Measurements from ENCODE around the gene ZNF181. TPM values are rescaled to one million over a fixed set of nuclear protein-coding genes. Genes with fewer than 3 reads are reported as not detected.

ZNF181 gene
- total RNA-seq, 1 experiment from 2014 or later: 8.2 TPM

GRCh38 chr19:34767951-34768350 is 33.9 kb downstream of the ZNF181 start:
- Mint-ChIP-seq H3K4me3 (no peak overlapping the region), H3K36me3 (ENCODE audit: insufficient read depth in 1 of 3, low read depth in 3 of 3) (peaks cover 44 to 58% (median 47%) of the 10 kb centered on the region in 3 experiments), H3K9me3 (peaks cover 22 to 32% of the 10 kb centered on the region in 2 experiments), H3K27me3 (ENCODE audit: low read depth) (peaks cover 10% of the 10 kb centered on the region), H3K27ac (no peak overlapping the region), H3K4me1 (peaks cover 8 to 11% of the 10 kb centered on the region in 2 experiments)
- H3K23me2 ChIP-seq (ENCODE audit: insufficient read length, low read depth, low read length, poor library complexity, severe bottlenecking): peaks cover 5% of the 10 kb centered on the region
- no peak overlapping the region for H3T11ph ChIP-seq (ENCODE audit: low read length)
- TF ChIP-seq CTCF (conservative IDR thresholded peaks at IDR 0.05): no peak
- H4K91ac ChIP-seq (ENCODE audit: insufficient read length, low read depth, low read length): no peak overlapping the region
- H3K56ac ChIP-seq (ENCODE audit: insufficient read length, low read depth, low read length): no peak overlapping the region
- no peaks in the 10 kb centered on the region for H3K27me3 ChIP-seq (ENCODE audit: insufficient read depth, low read length)
- no peak overlapping the region for H3K27ac ChIP-seq (ENCODE audit: insufficient read length, low read depth, low read length)
- H2AK5ac ChIP-seq (ENCODE audit: insufficient read length, low read length): no peak overlapping the region
- no peak overlapping the region for H3K9ac ChIP-seq (ENCODE audit: extremely low read depth, insufficient read length, low read length)
- H3K79me2 ChIP-seq (ENCODE audit: insufficient read depth, low read length): no peaks in the 10 kb centered on the region
- no peaks in the 10 kb centered on the region for H4K20me1 ChIP-seq (ENCODE audit: control insufficient read depth, insufficient read depth, insufficient read length)
- DNase-seq: no peak
- no peak overlapping the region for H4K8ac ChIP-seq (replicated peaks; ENCODE audit: insufficient read length, low read depth, low read length)
- no peaks in the 10 kb centered on the region for H3K4me1 ChIP-seq (ENCODE audit: insufficient read depth, low read length)
- H2BK12ac ChIP-seq (ENCODE audit: insufficient read length, low read depth, low read length): no peak overlapping the region
- no peaks in the 10 kb centered on the region for H3K79me1 ChIP-seq (ENCODE audit: insufficient read depth, low read depth, low read length, poor library complexity, severe bottlenecking)
- H3K23ac ChIP-seq (ENCODE audit: insufficient read length, low read depth, low read length): no peak overlapping the region
- H2AFZ ChIP-seq (ENCODE audit: low read length): no peak overlapping the region
- no peak overlapping the region for H2BK5ac ChIP-seq (ENCODE audit: insufficient read length, low read length)
- H2BK120ac ChIP-seq (ENCODE audit: low read depth, low read length, poor library complexity, severe bottlenecking): no peak overlapping the region
- H3K4ac ChIP-seq (ENCODE audit: low read depth, low read length): no peak overlapping the region
- H3K9me3 ChIP-seq (ENCODE audit: control insufficient read depth, low read depth, low read length): peaks cover 14% of the 10 kb centered on the region
- H3K18ac ChIP-seq (ENCODE audit: insufficient read length, low read depth, low read length): no peak overlapping the region
- H3K4me2 ChIP-seq (ENCODE audit: insufficient read depth, insufficient read length, low read length): no peak overlapping the region
- H2BK15ac ChIP-seq (ENCODE audit: low read depth, low read length): no peak overlapping the region
- no peak overlapping the region for H4K5ac ChIP-seq (ENCODE audit: insufficient read length, low read depth, low read length)
- H2BK20ac ChIP-seq (ENCODE audit: low read depth, low read length, poor library complexity, severe bottlenecking): no peak overlapping the region
- H3K14ac ChIP-seq (ENCODE audit: insufficient read depth, low read length): no peak overlapping the region
- no CpG with 5 or more reads among the region's 3 CpGs for WGBS (ENCODE audit: extremely low coverage, insufficient read length, low lambda C conversion rate)
